ENCODE data around the gene PPP6R2. TPM values are rescaled to one million over a fixed set of nuclear protein-coding genes. Genes with fewer than 3 reads are reported as not detected.

The PPP6R2 gene
- total and polyA plus RNA-seq, 2 of the 4 experiments (the other 2 are of a cell fraction), result 49.2 to 51.6 TPM

- H3K27ac ChIP-seq (ENCODE audit: insufficient read depth, low read length), result no peak overlapping the region
- DNase-seq, result no peak
- H3K27me3 ChIP-seq (ENCODE audit: control insufficient read depth, insufficient read depth, low read length), result no peaks in the 10 kb centered on the region
- TF ChIP-seq RFX5 (IDR thresholded peaks at IDR 0.05; ENCODE audit: low read depth, low read length) (no peak), BHLHE40 (IDR thresholded peaks at IDR 0.05; ENCODE audit: low read depth, low read length) (no peak), MXI1 (IDR thresholded peaks at IDR 0.05; ENCODE audit: borderline replicate concordance, low read depth, low read length) (no peak), RCOR1 (IDR thresholded peaks at IDR 0.05; ENCODE audit: insufficient replicate concordance, low read length) (no peak), NFE2L2 (IDR thresholded peaks at IDR 0.05; ENCODE audit: low read depth, low read length) (no peak), SMC3 (IDR thresholded peaks at IDR 0.05; ENCODE audit: low read depth, low read length) (no peak), RAD21 (IDR thresholded peaks at IDR 0.05; ENCODE audit: low read length) (no peak), MAZ (IDR thresholded peaks at IDR 0.05; ENCODE audit: borderline replicate concordance, low read depth, low read length) (no peak), ELK1 (IDR thresholded peaks at IDR 0.05; ENCODE audit: borderline replicate concordance, low read depth, low read length) (no peak), MAFK (IDR thresholded peaks at IDR 0.05; ENCODE audit: low read depth, low read length) (no peak), CHD1 (IDR thresholded peaks at IDR 0.05; ENCODE audit: low read depth, low read length) (no peak), POLR2A (IDR thresholded peaks at IDR 0.05; ENCODE audit: low read depth, low read length) (no peak), FOS (IDR thresholded peaks at IDR 0.05; ENCODE audit: low read depth, low read length) (no peak), CEBPB (IDR thresholded peaks at IDR 0.05; ENCODE audit: low read depth, low read length) (no peak)
- TF ChIP-seq, protein P1, sequence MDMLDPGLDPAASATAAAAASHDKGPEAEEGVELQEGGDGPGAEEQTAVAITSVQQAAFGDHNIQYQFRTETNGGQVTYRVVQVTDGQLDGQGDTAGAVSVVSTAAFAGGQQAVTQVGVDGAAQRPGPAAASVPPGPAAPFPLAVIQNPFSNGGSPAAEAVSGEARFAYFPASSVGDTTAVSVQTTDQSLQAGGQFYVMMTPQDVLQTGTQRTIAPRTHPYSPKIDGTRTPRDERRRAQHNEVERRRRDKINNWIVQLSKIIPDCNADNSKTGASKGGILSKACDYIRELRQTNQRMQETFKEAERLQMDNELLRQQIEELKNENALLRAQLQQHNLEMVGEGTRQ (IDR thresholded peaks at IDR 0.05; ENCODE audit: low read depth, low read length), result no peak
- TF ChIP-seq, protein P2, sequence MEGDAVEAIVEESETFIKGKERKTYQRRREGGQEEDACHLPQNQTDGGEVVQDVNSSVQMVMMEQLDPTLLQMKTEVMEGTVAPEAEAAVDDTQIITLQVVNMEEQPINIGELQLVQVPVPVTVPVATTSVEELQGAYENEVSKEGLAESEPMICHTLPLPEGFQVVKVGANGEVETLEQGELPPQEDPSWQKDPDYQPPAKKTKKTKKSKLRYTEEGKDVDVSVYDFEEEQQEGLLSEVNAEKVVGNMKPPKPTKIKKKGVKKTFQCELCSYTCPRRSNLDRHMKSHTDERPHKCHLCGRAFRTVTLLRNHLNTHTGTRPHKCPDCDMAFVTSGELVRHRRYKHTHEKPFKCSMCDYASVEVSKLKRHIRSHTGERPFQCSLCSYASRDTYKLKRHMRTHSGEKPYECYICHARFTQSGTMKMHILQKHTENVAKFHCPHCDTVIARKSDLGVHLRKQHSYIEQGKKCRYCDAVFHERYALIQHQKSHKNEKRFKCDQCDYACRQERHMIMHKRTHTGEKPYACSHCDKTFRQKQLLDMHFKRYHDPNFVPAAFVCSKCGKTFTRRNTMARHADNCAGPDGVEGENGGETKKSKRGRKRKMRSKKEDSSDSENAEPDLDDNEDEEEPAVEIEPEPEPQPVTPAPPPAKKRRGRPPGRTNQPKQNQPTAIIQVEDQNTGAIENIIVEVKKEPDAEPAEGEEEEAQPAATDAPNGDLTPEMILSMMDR (conservative IDR thresholded peaks at IDR 0.05; ENCODE audit: low read depth, low read length), result no peak
- no peak overlapping the region for H3K56ac ChIP-seq (ENCODE audit: extremely low read depth, insufficient read depth, low read length)
- H3K79me1 ChIP-seq (ENCODE audit: low read depth in 1 of 2, low read length in 2 of 2), result peaks cover 4 to 5% of the 10 kb centered on the region in 2 experiments; a peak in 2 of 4 replicates
- H2BK15ac ChIP-seq (ENCODE audit: low read depth, low read length), result no peak overlapping the region
- H2BK120ac ChIP-seq (ENCODE audit: low read depth, low read length), result no peak overlapping the region
- H3K4me2 ChIP-seq (ENCODE audit: low read depth, low read length), result no peak overlapping the region
- H2AFZ ChIP-seq (replicated peaks; ENCODE audit: low read length, poor library complexity), result no peak overlapping the region
- no peak overlapping the region for H3K4ac ChIP-seq (ENCODE audit: low read depth, low read length)
- no peaks in the 10 kb centered on the region for H3K4me1 ChIP-seq (ENCODE audit: control insufficient read depth, insufficient read depth, low read length)
- peaks cover 92% of the 10 kb centered on the region for H3K36me3 ChIP-seq (ENCODE audit: control insufficient read depth, insufficient read depth, low read length)
- no peak overlapping the region for H3K18ac ChIP-seq (ENCODE audit: low read depth, low read length)
- H3K14ac ChIP-seq (replicated peaks; ENCODE audit: low read depth, low read length), result no peak overlapping the region
- in situ Hi-C loops (cut with MboI; ENCODE audit: low sequenced_read_pairs), result no loop called here
- H3K4me3 ChIP-seq (ENCODE audit: insufficient read depth, low read depth, low read length), result no peak overlapping the region
- no peak overlapping the region for H4K5ac ChIP-seq (ENCODE audit: low read depth, low read length)
- dilution Hi-C loops (cut with HindIII; ENCODE audit: low sequenced_read_pairs, unreplicated experiment), result no loop called here
- no peak overlapping the region for H3K23ac ChIP-seq (ENCODE audit: low read depth, low read length)
- 95% methylated on average over 11 of the region's 30 CpGs; no CpG with 5 or more reads in 1 of the 2 experiments for WGBS, 2 experiments (ENCODE audit: extremely low coverage in 2 of 2, insufficient read length in 1 of 2)
- H2AK5ac ChIP-seq (ENCODE audit: low read depth, low read length), result no peak overlapping the region
- H4K20me1 ChIP-seq (ENCODE audit: insufficient read depth, low read length), result peaks cover 8% of the 10 kb centered on the region; the same call in 1 of the 2 replicates
- no peaks in the 10 kb centered on the region for H3K9me1 ChIP-seq (ENCODE audit: insufficient read depth, low read length)
- no peak overlapping the region for H2BK20ac ChIP-seq (ENCODE audit: low read depth, low read length)
- no peak overlapping the region for H3K9ac ChIP-seq (ENCODE audit: low read depth, low read length)
- no peaks in the 10 kb centered on the region for H3K9me3 ChIP-seq (ENCODE audit: control insufficient read depth, insufficient read depth, low read length)
- no peak overlapping the region for H4K91ac ChIP-seq (ENCODE audit: insufficient read depth, low read depth, low read length)
- H4K8ac ChIP-seq (ENCODE audit: low read depth in 2 of 2, low read length in 2 of 2), result no peak overlapping the region
- ChIA-PET CTCF (no interaction called here), POLR2A (ENCODE audit: unreplicated experiment) (no interaction called here)
- ATAC-seq (ENCODE audit: low read depth), result no peak
- no peak overlapping the region for H2AK9ac ChIP-seq (replicated peaks; ENCODE audit: low read depth, low read length, poor library complexity)
- H2BK5ac ChIP-seq (ENCODE audit: low read depth, low read length, poor library complexity, severe bottlenecking), result no peak overlapping the region
- TSS peak; percentile 38 for BruUV-seq (replicated peaks)
- intact Hi-C loops (cut with micrococcal nuclease), result no loop called here
Measured at GRCh38 chr22:50461979-50462540, 118.9 kb downstream of the PPP6R2 start.
